ENCODE data around the gene SUPV3L1. TPM values are rescaled to one million over a fixed set of nuclear protein-coding genes. Genes with fewer than 3 reads are reported as not detected.

SUPV3L1 gene
- total RNA-seq, 3 donors from 2014 or later (not counting 1 experiment from before 2014, with no cell fraction given): 56.6 to 104 (median 67.1) TPM

DNA sequence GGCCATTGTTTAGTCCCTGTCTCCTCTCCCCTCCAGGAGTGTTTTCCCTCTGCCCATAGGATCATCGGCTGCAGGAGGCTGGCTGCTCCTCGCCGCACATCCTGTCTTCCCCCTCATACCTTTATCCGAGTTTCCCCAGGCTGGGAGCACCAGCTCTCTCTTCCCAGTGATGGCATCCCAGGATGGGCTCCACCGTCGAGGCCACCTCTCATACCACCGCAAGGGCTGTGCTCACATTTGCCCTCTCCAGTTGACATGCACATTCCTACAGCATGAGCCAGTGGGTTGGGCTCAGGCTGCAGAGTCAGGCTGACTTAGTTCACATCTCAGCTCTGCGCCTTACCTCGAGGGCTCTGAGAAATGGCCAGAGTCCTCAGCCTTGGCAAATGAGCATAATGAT is 52.2 kb downstream of the SUPV3L1 start:
- ATAC-seq: no peak
- Histone ChIP-seq H3K27me3 (ENCODE audit: control insufficient read depth, insufficient read depth, low read length) (no peaks in the 10 kb centered on the region), H3K36me3 (ENCODE audit: control insufficient read depth, insufficient read depth, low read length) (no peaks in the 10 kb centered on the region), H3K4me3 (ENCODE audit: low read length) (no peak overlapping the region), H3K27ac (ENCODE audit: low read length) (no peak overlapping the region), H3K9me3 (ENCODE audit: control insufficient read depth, insufficient read depth, low read length) (no peaks in the 10 kb centered on the region), H3K4me1 (ENCODE audit: control insufficient read depth, insufficient read depth, low read length) (peaks cover 45% of the 10 kb centered on the region)
- TF ChIP-seq, protein P1, sequence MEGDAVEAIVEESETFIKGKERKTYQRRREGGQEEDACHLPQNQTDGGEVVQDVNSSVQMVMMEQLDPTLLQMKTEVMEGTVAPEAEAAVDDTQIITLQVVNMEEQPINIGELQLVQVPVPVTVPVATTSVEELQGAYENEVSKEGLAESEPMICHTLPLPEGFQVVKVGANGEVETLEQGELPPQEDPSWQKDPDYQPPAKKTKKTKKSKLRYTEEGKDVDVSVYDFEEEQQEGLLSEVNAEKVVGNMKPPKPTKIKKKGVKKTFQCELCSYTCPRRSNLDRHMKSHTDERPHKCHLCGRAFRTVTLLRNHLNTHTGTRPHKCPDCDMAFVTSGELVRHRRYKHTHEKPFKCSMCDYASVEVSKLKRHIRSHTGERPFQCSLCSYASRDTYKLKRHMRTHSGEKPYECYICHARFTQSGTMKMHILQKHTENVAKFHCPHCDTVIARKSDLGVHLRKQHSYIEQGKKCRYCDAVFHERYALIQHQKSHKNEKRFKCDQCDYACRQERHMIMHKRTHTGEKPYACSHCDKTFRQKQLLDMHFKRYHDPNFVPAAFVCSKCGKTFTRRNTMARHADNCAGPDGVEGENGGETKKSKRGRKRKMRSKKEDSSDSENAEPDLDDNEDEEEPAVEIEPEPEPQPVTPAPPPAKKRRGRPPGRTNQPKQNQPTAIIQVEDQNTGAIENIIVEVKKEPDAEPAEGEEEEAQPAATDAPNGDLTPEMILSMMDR (IDR thresholded peaks at IDR 0.05): no peak
- no peaks in the 10 kb centered on the region for H3K9me3 Mint-ChIP-seq
- peak overlapping the region in 1 of 2 donors; percentile 71 for H3K27ac Mint-ChIP-seq
- WGBS (ENCODE audit: insufficient coverage): 98% methylated on average over 9 of the region's 9 CpGs
- no peak for DNase-seq
- peaks cover 0 to 19% of the 10 kb centered on the region in 2 donors for H3K27me3 Mint-ChIP-seq (ENCODE audit: low read depth in 2 of 2)
- intact Hi-C loops (cut with micrococcal nuclease): no loop called here
- H3K4me3 Mint-ChIP-seq: no peak overlapping the region
- no peaks in the 10 kb centered on the region for H3K36me3 Mint-ChIP-seq
- peaks cover 45 to 60% of the 10 kb centered on the region in 2 donors for H3K4me1 Mint-ChIP-seq

DNA sequence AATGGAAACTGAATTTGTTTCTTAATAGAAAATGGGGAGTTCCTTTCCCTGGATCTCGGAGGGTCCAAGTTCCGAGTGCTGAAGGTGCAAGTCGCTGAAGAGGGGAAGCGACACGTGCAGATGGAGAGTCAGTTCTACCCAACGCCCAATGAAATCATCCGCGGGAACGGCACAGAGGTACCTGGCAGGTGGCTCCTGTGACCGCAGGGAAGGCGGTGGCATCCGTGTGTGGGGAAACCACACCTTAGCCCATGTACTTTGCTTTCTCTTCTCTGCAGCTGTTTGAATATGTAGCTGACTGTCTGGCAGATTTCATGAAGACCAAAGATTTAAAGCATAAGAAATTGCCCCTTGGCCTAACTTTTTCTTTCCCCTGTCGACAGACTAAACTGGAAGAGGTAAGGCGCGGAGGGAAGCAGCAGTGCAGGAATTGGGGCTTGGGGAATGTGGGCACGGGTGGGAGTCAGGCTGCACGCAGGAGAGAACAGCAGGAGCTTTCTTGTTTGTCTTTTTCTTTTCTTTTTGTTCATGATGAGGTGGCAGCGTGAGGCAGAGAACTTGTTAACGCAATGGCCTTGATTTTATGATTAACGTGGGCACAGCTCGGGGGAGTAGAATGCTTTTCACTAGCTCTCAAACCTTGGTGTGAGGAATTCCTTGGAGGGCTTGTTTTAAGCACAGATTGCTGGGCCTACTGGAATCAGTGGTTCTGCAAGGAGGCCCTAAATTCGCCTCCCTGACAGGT is 52.9 kb downstream of the SUPV3L1 start:
- Histone ChIP-seq H3K9me3 (ENCODE audit: control insufficient read depth, insufficient read depth, low read length) (no peaks in the 10 kb centered on the region), H3K4me3 (ENCODE audit: low read length) (no peak overlapping the region), H3K4me1 (ENCODE audit: control insufficient read depth, insufficient read depth, low read length) (peaks cover 44% of the 10 kb centered on the region), H3K27ac (ENCODE audit: low read length) (no peak overlapping the region), H3K27me3 (ENCODE audit: control insufficient read depth, insufficient read depth, low read length) (no peaks in the 10 kb centered on the region), H3K36me3 (ENCODE audit: control insufficient read depth, insufficient read depth, low read length) (no peaks in the 10 kb centered on the region)
- WGBS (ENCODE audit: insufficient coverage): 89% methylated on average over 22 of the region's 22 CpGs
- no peak overlapping the region for H3K4me3 Mint-ChIP-seq
- TF ChIP-seq, protein P1 (IDR thresholded peaks at IDR 0.05): no peak
- peak in 1 of 2 donors; percentile 74 for DNase-seq
- H3K36me3 Mint-ChIP-seq: no peaks in the 10 kb centered on the region
- no peak for ATAC-seq
- H3K9me3 Mint-ChIP-seq: no peaks in the 10 kb centered on the region
- H3K27me3 Mint-ChIP-seq (ENCODE audit: low read depth in 2 of 2): peaks cover 0 to 19% of the 10 kb centered on the region in 2 donors
- intact Hi-C loops (cut with micrococcal nuclease): no loop called here
- peak overlapping the region in 1 of 2 donors; percentile 16 for H3K27ac Mint-ChIP-seq
- peaks cover 46 to 60% of the 10 kb centered on the region in 2 donors for H3K4me1 Mint-ChIP-seq

DNA sequence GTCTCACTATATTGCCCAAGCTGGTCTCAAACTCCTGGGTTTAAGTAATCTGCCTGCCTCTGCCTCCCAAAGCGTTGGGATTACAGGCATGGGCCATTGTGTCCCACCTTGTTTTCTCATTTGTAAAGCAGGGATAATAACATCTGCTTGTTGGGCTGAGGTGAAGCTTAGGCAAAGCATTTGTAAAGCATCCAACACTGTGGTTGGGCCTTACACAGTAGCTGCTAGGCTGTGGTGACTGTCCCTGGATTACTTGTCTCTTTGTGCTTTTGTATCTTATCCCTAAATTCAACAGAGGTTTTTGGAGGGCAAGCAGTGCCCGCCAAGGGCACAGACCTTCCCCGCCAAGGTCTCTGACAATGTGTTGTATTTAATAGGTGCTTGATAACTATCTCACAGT is 54.4 kb downstream of the SUPV3L1 start:
- Histone ChIP-seq H3K4me1 (ENCODE audit: control insufficient read depth, insufficient read depth, low read length) (peaks cover 29% of the 10 kb centered on the region), H3K4me3 (ENCODE audit: low read length) (no peak overlapping the region), H3K27me3 (ENCODE audit: control insufficient read depth, insufficient read depth, low read length) (no peaks in the 10 kb centered on the region), H3K27ac (ENCODE audit: low read length) (no peak overlapping the region), H3K36me3 (ENCODE audit: control insufficient read depth, insufficient read depth, low read length) (no peaks in the 10 kb centered on the region), H3K9me3 (ENCODE audit: control insufficient read depth, insufficient read depth, low read length) (no peaks in the 10 kb centered on the region)
- H3K4me3 Mint-ChIP-seq: no peak overlapping the region
- ATAC-seq: no peak
- intact Hi-C loops (cut with micrococcal nuclease): no loop called here
- H3K27ac Mint-ChIP-seq: no peak overlapping the region
- WGBS (ENCODE audit: insufficient coverage): 94% methylated on average over 1 of the region's 3 CpGs
- DNase-seq: no peak
- H3K36me3 Mint-ChIP-seq: no peaks in the 10 kb centered on the region
- no peaks in the 10 kb centered on the region for H3K9me3 Mint-ChIP-seq
- peaks cover 31 to 45% of the 10 kb centered on the region in 2 donors for H3K4me1 Mint-ChIP-seq
- H3K27me3 Mint-ChIP-seq (ENCODE audit: low read depth in 2 of 2): peaks cover 0 to 19% of the 10 kb centered on the region in 2 donors
- TF ChIP-seq, protein P1 (IDR thresholded peaks at IDR 0.05): no peak

Measured in natural killer cell (primary cell).